ENCODE measurements around the gene TIA1.
A peak's percentile ranks its signal among the peaks of the same experiment; 100 is the strongest.
"Not testable (repeated sequence)": the region's sequence is repeated elsewhere in the genome, so short reads cannot be mapped to it uniquely, and the experiment has no call there.

TIA1 gene

GRCh38 chr2:70214365-70214764 lies 34.1 kb downstream of the TIA1 start:
- DNase-seq = no peak

- DNase-seq = no peak
These were observed 36.0 kb downstream of the TIA1 start for GRCh38 chr2:70212298-70212932.

GRCh38 chr2:70211595-70211994 lies 36.8 kb downstream of the TIA1 start:
- DNase-seq = no peak

GRCh38 chr2:70204452-70204851 lies 44.0 kb downstream of the TIA1 start:
- DNase-seq = no peak

GRCh38 chr2:70203086-70203485 lies 45.3 kb downstream of the TIA1 start:
- no peak for DNase-seq

GRCh38 chr2:70202236-70202806 lies 46.1 kb downstream of the TIA1 start:
- no peak for DNase-seq

- DNase-seq = no peak
These were observed 46.6 kb downstream of the TIA1 start for GRCh38 chr2:70201831-70202230.

- no peak for DNase-seq
These were observed 47.1 kb downstream of the TIA1 start for GRCh38 chr2:70201225-70201768.

- no peak for DNase-seq
These were observed 49.0 kb downstream of the TIA1 start for GRCh38 chr2:70199320-70199864.

- no peak for DNase-seq
These were observed 55.9 kb downstream of the TIA1 start for GRCh38 chr2:70192516-70192915.

GRCh38 chr2:70191244-70191735 lies 57.1 kb downstream of the TIA1 start:
- no peak for DNase-seq

GRCh38 chr2:70190418-70191243 lies 57.8 kb downstream of the TIA1 start, which contains the start of gene C2orf42:
Gene C2orf42 (minus strand): TSS chr2:70191019. CDS start chr2:70181985, 9,034 bp downstream.
- peak; percentile 98 for DNase-seq

GRCh38 chr2:70188460-70188859 lies 60.0 kb downstream of the TIA1 start:
- no peak for DNase-seq

- DNase-seq = not testable (repeated sequence)
These were observed 61.3 kb downstream of the TIA1 start for GRCh38 chr2:70187170-70187569.

- DNase-seq = no peak
These were observed 65.7 kb downstream of the TIA1 start for GRCh38 chr2:70182689-70183088.

- DNase-seq = no peak
These were observed 67.0 kb downstream of the TIA1 start for GRCh38 chr2:70181363-70181956.

GRCh38 chr2:70173520-70173919 lies 74.9 kb downstream of the TIA1 start:
- DNase-seq = no peak

- DNase-seq = not testable (repeated sequence)
These were observed 78.7 kb downstream of the TIA1 start for GRCh38 chr2:70169654-70170245.

GRCh38 chr2:70161069-70161534 lies 87.3 kb downstream of the TIA1 start:
- no peak for DNase-seq

- DNase-seq = no peak
These were observed 87.9 kb downstream of the TIA1 start for GRCh38 chr2:70160545-70160944.

Measured in NCI-H2227 treated with DMSO at 0.1 percent for 48 hours (cell line).